ENCODE results near the gene SPATC1L. TPM values are rescaled to one million over a fixed set of nuclear protein-coding genes. Genes with fewer than 3 reads are reported as not detected.

The SPATC1L gene
- total and polyA plus RNA-seq, 2 donors (not counting 1 experiment from before 2014, with no cell fraction given), result 11.4 to 15.4 TPM

DNA sequence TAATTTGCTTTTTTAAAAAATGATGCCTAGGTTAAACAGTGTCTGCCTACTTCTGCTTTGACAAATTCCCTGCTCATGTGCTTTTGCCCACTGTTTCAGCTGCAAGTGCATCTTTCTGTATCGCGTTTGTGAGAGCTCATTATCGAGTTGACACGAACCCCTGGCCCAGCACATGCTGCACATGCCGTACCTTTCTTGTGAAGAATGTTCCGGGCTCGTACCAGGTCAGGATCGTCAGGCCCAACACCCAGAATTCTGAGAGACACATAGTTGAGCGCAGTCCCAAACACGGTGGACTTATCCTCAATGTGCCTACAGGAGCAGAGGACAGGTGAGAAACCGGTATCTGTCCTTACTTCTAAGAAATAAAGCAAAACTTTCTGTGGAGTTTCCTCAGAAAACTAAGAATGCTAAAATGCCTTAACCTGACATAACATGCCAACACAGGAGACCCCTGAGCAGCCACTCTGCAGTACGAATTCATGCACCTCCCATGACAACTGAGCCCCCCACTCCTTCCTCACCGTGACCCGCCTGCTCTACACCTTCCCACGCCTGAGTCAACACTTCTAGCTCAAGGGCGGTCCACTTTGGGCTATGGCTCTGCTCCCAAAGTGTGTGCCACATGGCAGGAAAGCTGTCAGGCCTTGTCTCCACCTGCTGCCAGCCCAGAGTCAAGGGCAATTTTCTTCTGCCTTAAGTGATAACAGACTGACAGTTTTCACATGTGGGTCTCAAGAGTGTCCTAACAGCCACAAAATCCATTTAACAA is 37.6 kb upstream of the SPATC1L start:
- intact Hi-C loops (cut with micrococcal nuclease), result no loop called here
- WGBS (ENCODE audit: insufficient coverage), result 98% methylated on average over 16 of the region's 16 CpGs
- CTCF ChIA-PET, result no interaction called here

DNA sequence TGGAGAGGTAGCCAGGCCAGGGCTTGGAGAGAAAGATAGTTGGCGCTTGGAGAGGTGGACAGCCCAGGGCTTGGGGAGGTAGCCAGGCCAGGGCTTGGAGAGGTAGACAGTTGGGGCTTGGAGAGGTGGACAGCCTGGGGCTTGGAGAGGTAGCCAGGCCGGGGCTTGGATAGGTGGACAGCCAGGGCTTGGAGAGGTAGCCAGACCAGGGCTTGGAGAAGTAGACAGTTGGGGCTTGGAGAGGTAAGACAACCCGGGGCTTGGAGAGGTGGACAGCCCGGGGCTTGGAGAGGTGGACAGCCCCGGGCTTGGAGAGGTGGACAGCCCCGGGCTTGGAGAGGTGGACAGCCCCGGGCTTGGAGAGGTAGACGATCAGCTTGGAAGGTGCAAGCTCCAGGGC is 36.6 kb upstream of the SPATC1L start:
- H3K4me1 Mint-ChIP-seq, result peaks cover 5% of the 10 kb centered on the region
- POLR2A ChIA-PET, result no interaction called here
- H3K9me3 Mint-ChIP-seq (ENCODE audit: insufficient read depth), result no peaks in the 10 kb centered on the region
- Histone ChIP-seq H3K9ac (ENCODE audit: low read length) (no peak overlapping the region), H3K36me3 (replicated peaks in 1 of 2; ENCODE audit: control extremely low read depth in 1 of 2, control insufficient read depth in 1 of 2, extremely low read depth in 1 of 2, insufficient read depth in 2 of 2, low read length in 1 of 2) (peaks cover 0 to 2% of the 10 kb centered on the region in 2 experiments), H3K79me2 (ENCODE audit: control insufficient read depth, insufficient read depth, low read length) (peaks cover 34% of the 10 kb centered on the region), H3K27me3 (replicated peaks in 1 of 4; ENCODE audit: control extremely low read depth in 1 of 4, control insufficient read depth in 3 of 4, insufficient read depth in 4 of 4, low read length in 3 of 4) (no peaks in the 10 kb centered on the region), H3K9me3 (ENCODE audit: control extremely low read depth in 1 of 3, control insufficient read depth in 2 of 3, insufficient read depth in 1 of 3, low read length in 2 of 3) (no peaks in the 10 kb centered on the region), H3K27ac (ENCODE audit: low read length in 2 of 2) (no peak overlapping the region), H3K4me2 (replicated peaks; ENCODE audit: low read depth, low read length, poor library complexity, severe bottlenecking) (no peak overlapping the region), H4K20me1 (ENCODE audit: control insufficient read depth, insufficient read depth, low read length, poor library complexity, severe bottlenecking) (no peaks in the 10 kb centered on the region), H2AFZ (ENCODE audit: insufficient read depth, low read depth, low read length, poor library complexity, severe bottlenecking) (no peak overlapping the region), H3K4me1 (ENCODE audit: control insufficient read depth in 2 of 2, insufficient read depth in 2 of 2, low read length in 2 of 2) (no peaks in the 10 kb centered on the region), H3K4me3 (ENCODE audit: control extremely low read depth in 1 of 5, extremely low read depth in 1 of 5, insufficient read depth in 1 of 5, low read depth in 2 of 5, low read length in 4 of 5) (no peak overlapping the region)
- CTCF ChIA-PET, result no interaction called here
- no peak for DNase-seq
- no peak for ATAC-seq (ENCODE audit: low read depth)
- H3K27ac Mint-ChIP-seq, result no peak overlapping the region
- intact Hi-C loops (cut with micrococcal nuclease), result no loop called here
- no peaks in the 10 kb centered on the region for H3K27me3 Mint-ChIP-seq
- TF ChIP-seq EZH2 (IDR thresholded peaks at IDR 0.05; ENCODE audit: borderline replicate concordance, insufficient read depth, low read depth, low read length, poor library complexity, severe bottlenecking), result no peak
- TF ChIP-seq, protein P1, sequence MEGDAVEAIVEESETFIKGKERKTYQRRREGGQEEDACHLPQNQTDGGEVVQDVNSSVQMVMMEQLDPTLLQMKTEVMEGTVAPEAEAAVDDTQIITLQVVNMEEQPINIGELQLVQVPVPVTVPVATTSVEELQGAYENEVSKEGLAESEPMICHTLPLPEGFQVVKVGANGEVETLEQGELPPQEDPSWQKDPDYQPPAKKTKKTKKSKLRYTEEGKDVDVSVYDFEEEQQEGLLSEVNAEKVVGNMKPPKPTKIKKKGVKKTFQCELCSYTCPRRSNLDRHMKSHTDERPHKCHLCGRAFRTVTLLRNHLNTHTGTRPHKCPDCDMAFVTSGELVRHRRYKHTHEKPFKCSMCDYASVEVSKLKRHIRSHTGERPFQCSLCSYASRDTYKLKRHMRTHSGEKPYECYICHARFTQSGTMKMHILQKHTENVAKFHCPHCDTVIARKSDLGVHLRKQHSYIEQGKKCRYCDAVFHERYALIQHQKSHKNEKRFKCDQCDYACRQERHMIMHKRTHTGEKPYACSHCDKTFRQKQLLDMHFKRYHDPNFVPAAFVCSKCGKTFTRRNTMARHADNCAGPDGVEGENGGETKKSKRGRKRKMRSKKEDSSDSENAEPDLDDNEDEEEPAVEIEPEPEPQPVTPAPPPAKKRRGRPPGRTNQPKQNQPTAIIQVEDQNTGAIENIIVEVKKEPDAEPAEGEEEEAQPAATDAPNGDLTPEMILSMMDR (IDR thresholded peaks at IDR 0.05), result no peak
- H3K4me3 Mint-ChIP-seq, result no peak overlapping the region
- 97% methylated on average over 8 of the region's 8 CpGs for WGBS (ENCODE audit: insufficient coverage)

More for the DNA sequence above, 37.6 kb upstream of the SPATC1L start:
- H3K9me3 ChIP-seq (ENCODE audit: control extremely low read depth in 1 of 3, control insufficient read depth in 2 of 3, insufficient read depth in 1 of 3, low read length in 2 of 3), result no peaks in the 10 kb centered on the region
- H3K36me3 ChIP-seq (replicated peaks in 1 of 2; ENCODE audit: control extremely low read depth in 1 of 2, control insufficient read depth in 1 of 2, extremely low read depth in 1 of 2, insufficient read depth in 2 of 2, low read length in 1 of 2), result peaks cover 0 to 2% of the 10 kb centered on the region in 2 experiments
- H3K4me1 ChIP-seq (ENCODE audit: control insufficient read depth in 2 of 2, insufficient read depth in 2 of 2, low read length in 2 of 2), result peaks cover under 1 to 2% of the 10 kb centered on the region in 2 donors
- POLR2A ChIA-PET, result no interaction called here
- no peaks in the 10 kb centered on the region for H4K20me1 ChIP-seq (ENCODE audit: control insufficient read depth, insufficient read depth, low read length, poor library complexity, severe bottlenecking)
- H3K4me2 ChIP-seq (replicated peaks; ENCODE audit: low read depth, low read length, poor library complexity, severe bottlenecking), result no peak overlapping the region
- no peak overlapping the region for H3K4me3 ChIP-seq (ENCODE audit: control extremely low read depth in 1 of 5, extremely low read depth in 1 of 5, insufficient read depth in 1 of 5, low read depth in 2 of 5, low read length in 4 of 5)
- DNase-seq (no peak), ATAC-seq (ENCODE audit: low read depth) (no peak)
- TF ChIP-seq EZH2 (IDR thresholded peaks at IDR 0.05; ENCODE audit: borderline replicate concordance, insufficient read depth, low read depth, low read length, poor library complexity, severe bottlenecking), result no peak
- TF ChIP-seq, protein P1 (IDR thresholded peaks at IDR 0.05), result no peak
- no peak overlapping the region for H3K27ac Mint-ChIP-seq
- no peaks in the 10 kb centered on the region for H3K27me3 Mint-ChIP-seq
- peaks cover 36% of the 10 kb centered on the region for H3K79me2 ChIP-seq (ENCODE audit: control insufficient read depth, insufficient read depth, low read length)
- peaks cover 13% of the 10 kb centered on the region for H3K4me1 Mint-ChIP-seq
- H3K9me3 Mint-ChIP-seq (ENCODE audit: insufficient read depth), result no peaks in the 10 kb centered on the region
- no peak overlapping the region for H3K4me3 Mint-ChIP-seq
- H3K27me3 ChIP-seq (replicated peaks in 1 of 4; ENCODE audit: control extremely low read depth in 1 of 4, control insufficient read depth in 3 of 4, insufficient read depth in 4 of 4, low read length in 3 of 4), result no peaks in the 10 kb centered on the region
- H3K27ac ChIP-seq (ENCODE audit: low read length in 2 of 2), result no peak overlapping the region
- H3K9ac ChIP-seq (ENCODE audit: low read length), result no peak overlapping the region
- no peak overlapping the region for H2AFZ ChIP-seq (ENCODE audit: insufficient read depth, low read depth, low read length, poor library complexity, severe bottlenecking)

All from B cell (primary cell).